HT-29 (cell line): ENCODE measurements around the gene CRB1. TPM values are rescaled to one million over a fixed set of nuclear protein-coding genes. Genes with fewer than 3 reads are reported as not detected.
"Not testable (repeated sequence)": the region's sequence is repeated elsewhere in the genome, so short reads cannot be mapped to it uniquely, and the experiment has no call there.

Experiments
- DNase-seq: peaks from one replicate; pipeline ENCODE4 v3.0.0-alpha.2; 2015; ENCODE audit warnings: low spot score
- total RNA-seq: library from RNA; depleted of rRNA; stranded (reverse); fragments of >200 nt; shearing (Covaris generic); gene quantifications from 2 replicates; pipeline ENCODE4 v1.2.3, GENCODE V29; 2014

CRB1 gene
- total RNA-seq, 1 experiment from 2014 or later: not detected

- no peak for DNase-seq
These were observed 195.1 kb downstream of the CRB1 start for GRCh38 chr1:197463142-197463541.

DNA sequence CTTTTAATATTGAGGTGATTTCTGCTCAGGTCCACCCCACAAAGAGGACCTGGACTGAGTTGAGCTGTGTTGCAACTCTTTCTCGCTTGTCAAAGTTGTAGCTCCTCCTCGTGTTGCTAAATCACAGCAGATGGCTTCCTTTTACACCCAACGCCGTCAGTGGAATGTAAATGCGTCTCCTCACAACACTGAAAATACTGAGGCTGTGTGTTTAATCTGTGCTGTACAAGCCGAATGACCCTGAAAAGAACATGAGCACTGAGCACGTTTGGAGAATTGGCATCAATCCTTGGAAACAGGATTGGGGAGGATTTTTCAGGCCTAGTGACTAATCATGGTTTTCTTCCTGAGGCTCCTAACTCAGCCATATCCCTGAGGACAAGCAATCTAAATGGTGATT, 196.0 kb downstream of the CRB1 start:
- DNase-seq: no peak

GRCh38 chr1:197465528-197466327, 197.7 kb downstream of the CRB1 start:
- DNase-seq: no peak

DNA sequence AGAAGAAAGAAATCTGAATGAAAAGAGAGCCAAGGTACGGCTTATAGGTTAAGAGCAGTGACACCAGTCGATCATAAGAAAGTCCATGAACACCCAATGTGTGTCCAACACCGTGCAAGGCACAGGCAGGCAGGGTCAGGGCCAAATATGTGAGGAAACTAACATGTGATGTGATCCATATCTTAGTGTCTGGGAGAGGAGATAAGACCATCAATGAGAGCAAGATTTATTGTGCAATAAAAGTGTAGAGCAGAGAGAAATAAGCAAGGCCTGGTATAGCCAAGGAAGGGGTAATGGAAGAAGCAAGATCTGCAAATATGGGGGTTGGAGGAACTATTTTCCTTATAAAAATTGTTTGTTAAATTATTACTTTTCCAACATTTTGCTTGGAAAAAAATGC, 198.8 kb downstream of the CRB1 start:
- DNase-seq: no peak

- DNase-seq: no peak
These were observed 199.8 kb downstream of the CRB1 start for GRCh38 chr1:197467881-197468280.

DNA sequence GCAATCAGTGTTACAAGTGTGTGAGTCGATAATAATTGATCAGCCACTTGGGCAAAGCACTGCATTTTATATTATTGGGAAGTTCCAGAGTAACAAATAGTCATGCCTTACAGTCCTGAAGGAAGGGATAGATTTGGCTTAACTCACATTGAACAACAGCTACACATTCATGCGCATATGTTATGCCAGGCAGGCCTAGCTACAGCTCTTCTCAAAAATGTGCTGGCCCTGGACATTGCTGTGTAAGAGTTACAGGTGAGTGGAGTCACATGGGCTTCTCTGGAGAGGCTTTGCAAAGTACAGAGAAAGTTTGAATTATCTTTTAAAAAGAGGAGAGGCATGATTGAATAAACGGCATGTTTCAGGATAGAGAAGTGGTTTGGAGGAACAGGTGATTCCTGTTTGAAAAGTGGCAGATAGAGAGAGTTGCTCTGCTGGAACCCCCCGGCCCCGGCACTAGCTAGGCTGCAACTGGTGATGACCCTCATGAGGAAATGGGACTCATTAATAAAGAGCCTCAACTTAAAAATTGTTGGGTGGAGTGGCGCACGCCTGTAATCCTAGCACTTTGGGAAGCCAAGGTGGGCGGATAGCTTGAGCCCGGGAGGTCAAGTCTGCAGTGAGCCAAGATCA, 200.6 kb downstream of the CRB1 start:
- DNase-seq: no peak

- DNase-seq: no peak
These were observed 201.7 kb downstream of the CRB1 start for GRCh38 chr1:197469620-197470210.

DNA sequence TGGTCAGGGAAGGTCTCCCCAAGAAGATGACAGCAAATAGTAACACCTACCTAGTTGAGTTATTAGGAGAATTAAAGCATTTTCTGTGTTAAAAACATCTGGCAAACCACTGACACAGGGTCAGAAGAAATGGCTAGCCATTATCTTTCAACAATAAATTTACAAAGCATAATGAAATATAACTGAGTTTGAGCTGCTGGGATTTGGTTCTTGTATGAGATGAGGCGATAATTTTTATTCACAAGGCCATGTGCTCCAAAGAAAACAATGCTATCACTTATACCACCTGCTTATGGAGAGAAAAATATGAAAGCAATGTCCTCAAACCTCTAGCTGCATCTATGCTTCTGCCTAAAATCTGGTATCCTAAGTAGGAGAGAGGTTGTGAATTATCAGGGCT, 202.3 kb downstream of the CRB1 start:
- no peak for DNase-seq

GRCh38 chr1:197471248-197471985, 203.4 kb downstream of the CRB1 start:
- no peak for DNase-seq

DNA sequence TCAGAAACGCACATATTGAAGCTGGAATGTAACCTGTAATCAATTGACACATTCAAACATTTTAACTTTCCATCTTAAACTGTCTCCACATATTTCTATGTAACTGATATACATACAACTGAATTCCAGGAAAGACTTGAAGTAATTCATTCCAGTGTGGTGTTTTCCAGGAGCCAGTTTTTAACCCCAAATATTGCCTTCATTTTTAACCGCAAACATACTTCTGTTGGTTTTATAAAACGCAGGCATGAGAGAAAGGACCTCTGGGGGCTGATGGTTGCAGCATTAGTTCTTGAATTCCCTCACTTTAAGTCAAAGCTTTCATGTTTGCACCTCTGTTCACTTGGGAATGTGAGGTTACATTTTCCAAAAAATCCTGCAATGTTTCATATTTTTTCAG, 204.1 kb downstream of the CRB1 start:
- DNase-seq: no peak

- DNase-seq: no peak
These were observed 212.4 kb downstream of the CRB1 start for GRCh38 chr1:197480446-197480845.

DNA sequence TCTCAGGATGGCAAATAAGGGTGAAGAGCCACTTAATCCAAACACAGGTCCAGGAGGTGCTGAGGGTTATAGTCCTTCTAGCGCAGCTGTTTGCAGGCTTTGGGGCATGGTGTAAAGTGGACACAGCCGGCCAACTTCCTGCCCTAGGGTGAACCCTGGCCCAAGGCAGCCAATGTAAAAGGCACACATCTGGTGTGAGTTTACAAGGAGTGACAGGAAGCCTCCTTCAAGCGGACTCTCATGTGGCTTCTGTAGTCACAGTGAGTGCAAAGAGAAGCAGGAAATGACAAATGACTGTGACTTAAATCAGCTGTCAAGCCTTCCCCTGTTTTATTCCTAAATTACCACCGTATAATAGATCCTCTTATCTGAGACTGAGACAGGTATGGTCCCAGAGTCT, 213.0 kb downstream of the CRB1 start:
- no peak for DNase-seq

DNA sequence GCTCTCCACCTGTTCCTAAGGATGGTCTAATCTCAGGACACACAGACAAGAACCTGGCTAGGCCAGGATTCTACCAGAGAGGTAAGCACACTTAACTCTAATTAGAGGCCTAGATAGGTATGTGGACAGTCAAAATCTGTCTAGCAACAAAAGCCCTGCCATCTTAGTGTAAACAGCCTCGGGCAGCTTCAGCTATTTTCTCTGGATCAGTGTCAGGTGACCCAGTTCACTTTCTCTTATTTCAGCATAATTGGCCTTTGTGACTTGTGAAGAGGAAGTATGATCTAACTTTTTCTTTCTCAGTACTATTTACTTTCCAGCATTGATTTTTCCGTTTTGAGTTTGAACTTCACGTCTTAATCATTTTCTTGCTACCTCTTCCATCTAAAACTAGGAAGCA, 217.7 kb downstream of the CRB1 start:
- DNase-seq: no peak

DNA sequence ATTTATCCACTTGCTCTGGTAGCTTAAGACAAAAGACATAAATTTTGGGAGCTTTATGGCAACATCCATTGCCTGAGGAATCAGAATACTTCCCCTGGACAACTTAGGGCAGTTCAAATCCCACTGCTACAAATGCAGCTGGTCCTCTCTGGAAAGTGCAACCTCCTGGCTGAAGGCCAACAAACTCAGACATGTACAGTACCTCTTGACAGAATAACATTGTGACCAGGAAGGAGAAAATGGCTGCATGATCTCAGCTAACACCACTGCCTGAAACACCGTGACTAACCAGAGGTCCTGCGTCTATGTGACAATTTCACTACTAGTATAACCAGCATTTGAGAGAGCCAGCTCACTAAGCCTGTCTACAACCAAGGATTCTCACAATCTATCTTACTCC, 218.9 kb downstream of the CRB1 start:
- DNase-seq: peak; percentile 4

GRCh38 chr1:197491505-197491904, 223.5 kb downstream of the CRB1 start:
- DNase-seq: not testable (repeated sequence)

DNA sequence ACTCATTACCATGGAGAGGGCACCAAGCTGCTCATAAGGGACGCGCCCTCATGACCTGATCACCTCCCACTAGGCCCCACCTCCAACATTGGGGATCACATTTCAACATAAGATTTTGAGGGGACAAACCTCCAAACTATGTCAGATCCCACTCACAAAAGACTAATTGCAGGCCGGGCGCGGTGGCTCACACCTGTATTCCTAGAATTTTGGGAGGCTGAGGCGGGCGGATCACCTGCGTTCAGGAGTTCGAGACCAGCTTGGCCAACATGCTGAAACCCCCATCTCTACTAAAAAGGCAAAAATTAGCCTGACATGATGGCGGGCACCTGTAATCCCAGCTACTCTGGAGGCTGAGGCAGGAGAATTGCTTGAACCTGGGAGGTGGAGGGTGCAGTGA, 228.7 kb downstream of the CRB1 start:
- DNase-seq: no peak

- no peak for DNase-seq
These were observed 242.8 kb downstream of the CRB1 start for GRCh38 chr1:197510691-197511378.

- DNase-seq: no peak
These were observed 247.4 kb downstream of the CRB1 start for GRCh38 chr1:197515421-197515820.

DNA sequence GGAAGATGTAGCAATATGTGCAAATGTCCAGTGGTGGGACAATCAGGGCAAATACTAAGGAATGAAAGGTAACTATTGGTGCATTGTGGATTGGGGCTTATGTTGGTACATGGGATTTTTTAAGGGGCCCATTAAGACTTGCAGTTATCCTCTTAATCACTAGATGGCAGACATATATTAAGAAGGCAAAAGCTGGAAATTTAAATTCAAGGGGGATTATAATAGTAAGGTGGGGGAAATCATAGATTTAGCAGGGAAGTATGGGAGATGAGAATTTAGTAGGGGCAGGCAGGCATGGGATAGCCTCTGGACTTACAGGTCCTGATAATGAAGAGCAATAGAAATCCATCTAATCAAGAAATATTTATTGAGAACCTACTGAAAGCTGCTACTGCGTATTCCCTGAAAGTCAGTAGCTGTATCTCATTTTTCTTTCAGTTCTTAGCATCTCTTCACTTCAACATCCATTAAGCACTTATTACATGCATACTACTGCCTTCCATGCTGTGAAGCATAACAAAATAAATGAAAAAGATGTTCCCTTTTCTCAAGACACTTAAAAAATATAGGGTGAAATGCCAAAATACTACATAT, 251.8 kb downstream of the CRB1 start:
- peak; percentile 13 for DNase-seq

DNA sequence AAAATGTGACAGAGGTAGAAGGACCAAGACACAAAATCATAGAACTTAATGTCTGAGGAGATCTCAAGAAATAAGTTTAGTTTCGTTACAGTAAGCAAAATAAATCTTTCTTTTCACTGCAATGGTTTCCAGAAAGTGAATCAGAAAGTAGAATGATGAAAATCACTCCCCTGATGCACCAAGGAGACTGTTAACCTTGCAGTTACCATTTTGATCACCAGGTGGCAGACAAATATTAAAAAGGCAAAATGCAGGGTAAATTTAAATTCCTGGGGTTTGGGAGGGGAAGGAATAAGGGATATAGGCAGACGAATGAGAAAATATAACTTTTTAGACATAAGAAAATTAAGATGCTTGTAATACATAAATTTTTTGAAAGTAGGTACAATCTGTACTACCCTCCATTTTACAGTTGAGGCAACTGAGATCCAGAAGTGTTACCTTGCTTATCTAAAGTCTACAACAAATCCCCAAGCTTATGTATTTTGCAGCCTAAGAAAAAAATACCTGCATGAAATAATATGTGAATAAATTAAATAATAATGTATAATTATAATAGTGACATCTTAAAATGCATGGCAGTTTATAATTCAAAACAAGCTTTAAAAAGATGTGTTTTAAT, 253.2 kb downstream of the CRB1 start:
- peak; percentile 57 for DNase-seq
